Endothelial cell of umbilical vein (primary cell): ENCODE data around the gene AKNA. TPM values are rescaled to one million over a fixed set of nuclear protein-coding genes. Genes with fewer than 3 reads are reported as not detected.

Experiments used
- BruUV-seq: library from RNA; stranded (reverse); fragments of 400-500 nt; replicated peaks from 2 replicates; lab custom pipeline; 2021; lab: Mats Ljungman, UMichigan
- CTCF ChIA-PET: fragments of 300-600, 350-600 bp; sonication (Branson Sonifier 250); formaldehyde crosslinking; loops from one replicate; lab custom pipeline; 2021; ENCODE audit warnings: antibody characterized with exemption, inconsistent platforms; lab: Charles Lee
- POLR2A ChIA-PET: fragments of 300-600, 350-600 bp; sonication (Branson Sonifier 250); formaldehyde crosslinking; loops from one replicate; lab custom pipeline; 2021; ENCODE audit warnings: antibody characterized with exemption, inconsistent platforms; lab: Charles Lee
- DNase-seq: peaks from one replicate; pipeline ENCODE4 v3.0.0-alpha.2; 2011; ENCODE audit warnings: low read depth, low spot score
- FAIRE-seq: peaks from 2 replicates; lab custom pipeline; 2011; peaks lifted over from hg19 to GRCh38; lab: Jason Lieb, UNC
- H2AFZ ChIP-seq: 2 replicates; pipeline ENCODE4 v1.6.0; 2012; ENCODE audit warnings: low read depth, low read length, control low read depth, inconsistent platforms
- H3K27ac ChIP-seq: 2 replicates; pipeline ENCODE4 v1.5.1; 2011; ENCODE audit warnings: low read depth, mild to moderate bottlenecking, control low read depth, low read length, moderate library complexity; ENCODE audit not compliant: insufficient read depth
- H3K27me3 ChIP-seq, 2 experiments: 2 replicates each; pipeline versions ENCODE4 v1.6.0 to v1.6.1; 2011; ENCODE audit warnings: low read length in 2 of 2, mixed read lengths in 1 of 2; ENCODE audit not compliant: control insufficient read depth in 2 of 2, insufficient read depth in 2 of 2
- H3K36me3 ChIP-seq, 2 experiments: 2 replicates in 1 of 2; 3 replicates in 1 of 2; pipeline ENCODE4 v1.5.1; 2011; ENCODE audit warnings: low read length in 2 of 2, mild to moderate bottlenecking in 1 of 2, moderate library complexity in 1 of 2; ENCODE audit not compliant: control insufficient read depth in 2 of 2, insufficient read depth in 2 of 2; ENCODE audit errors: extremely low read depth in 1 of 2
- H3K4me1 ChIP-seq: 3 replicates; pipeline ENCODE4 v1.5.1; 2011; ENCODE audit warnings: mild to moderate bottlenecking, low read length; ENCODE audit not compliant: control insufficient read depth, insufficient read depth; ENCODE audit errors: extremely low read depth
- H3K4me2 ChIP-seq: 2 replicates; pipeline ENCODE4 v1.6.1; 2011; ENCODE audit warnings: low read length, control low read depth, mixed read lengths; ENCODE audit not compliant: insufficient read depth
- H3K4me3 ChIP-seq, 3 experiments: fragments of 200-600 bp in 1 of 3; sonication (generic), shearing (Covaris generic) in 1 of 3; replicated peaks in 1 of 3; 2 replicates each; pipeline ENCODE4 v1.5.1; 2011 to 2016; ENCODE audit warnings: control low read depth in 3 of 3, low read length in 3 of 3, mild to moderate bottlenecking in 2 of 3, inconsistent platforms in 1 of 3, low read depth in 1 of 3, moderate library complexity in 1 of 3; ENCODE audit not compliant: insufficient read depth in 1 of 3
- H3K79me2 ChIP-seq: 2 replicates; pipeline ENCODE4 v1.6.0; 2012; ENCODE audit warnings: low read length, inconsistent platforms; ENCODE audit not compliant: control insufficient read depth, insufficient read depth
- H3K9ac ChIP-seq: replicated peaks from 2 replicates; pipeline ENCODE3; 2011; ENCODE audit warnings: low read length, control low read depth; ENCODE audit not compliant: insufficient read depth; ENCODE audit errors: extremely low read depth
- H3K9me1 ChIP-seq: replicated peaks from 3 replicates; pipeline ENCODE4 v1.6.0; 2011; ENCODE audit warnings: mild to moderate bottlenecking, low read length; ENCODE audit not compliant: control insufficient read depth, insufficient read depth; ENCODE audit errors: extremely low read depth
- H3K9me3 ChIP-seq: replicated peaks from 2 replicates; pipeline ENCODE4 v1.5.1; 2012; ENCODE audit warnings: low read length, inconsistent platforms; ENCODE audit not compliant: control insufficient read depth, insufficient read depth
- H4K20me1 ChIP-seq: replicated peaks from 2 replicates; pipeline ENCODE3; 2011; ENCODE audit warnings: mild to moderate bottlenecking, low read length; ENCODE audit not compliant: control insufficient read depth, insufficient read depth; ENCODE audit errors: extremely low read depth
- CTCF ChIP-seq, 2 donors: IDR thresholded peaks; 1 replicate in 1 of 2; 2 replicates in 1 of 2; pipeline ENCODE4 v1.5.1; 2011; ENCODE audit warnings: low read length in 2 of 2, mild to moderate bottlenecking in 2 of 2, moderate library complexity in 2 of 2, control low read depth in 1 of 2, inconsistent platforms in 1 of 2, low read depth in 1 of 2; ENCODE audit not compliant: insufficient read depth in 1 of 2; ENCODE audit errors: extremely low read depth in 1 of 2
- EZH2 ChIP-seq: IDR thresholded peaks from 2 replicates; pipeline ENCODE4 v1.6.1; 2012; ENCODE audit warnings: borderline replicate concordance, low read depth, mild to moderate bottlenecking, moderate library complexity, low read length, inconsistent platforms; ENCODE audit not compliant: severe bottlenecking
- FOS ChIP-seq: IDR thresholded peaks from 2 replicates; pipeline ENCODE4 v1.6.1; 2011; ENCODE audit warnings: mild to moderate bottlenecking, low read length, moderate library complexity, borderline replicate concordance; ENCODE audit not compliant: insufficient read depth
- GATA2 ChIP-seq: IDR thresholded peaks from 2 replicates; pipeline ENCODE4 v1.7.0; 2011; ENCODE audit warnings: low read depth, mild to moderate bottlenecking, moderate library complexity, mixed read lengths, low read length; ENCODE audit not compliant: insufficient read length, insufficient read depth
- JUN ChIP-seq: IDR thresholded peaks from 2 replicates; pipeline ENCODE4 v1.6.1; 2011; ENCODE audit warnings: borderline replicate concordance, low read depth; ENCODE audit not compliant: insufficient read length, insufficient read depth
- MAX ChIP-seq: IDR thresholded peaks from 2 replicates; pipeline ENCODE4 v1.6.1; 2011; ENCODE audit not compliant: insufficient read depth, insufficient read length
- MYC ChIP-seq: IDR thresholded peaks from one replicate; pipeline ENCODE4 v1.6.1; 2011; ENCODE audit warnings: mild to moderate bottlenecking, low read depth, low read length
- POLR2A ChIP-seq: IDR thresholded peaks from 2 replicates; pipeline ENCODE4 v1.6.1; 2012; ENCODE audit warnings: low read depth, mild to moderate bottlenecking, control low read depth, low read length
- POLR2AphosphoS5 ChIP-seq: IDR thresholded peaks from 2 replicates; pipeline ENCODE4 v1.6.1; 2012; ENCODE audit warnings: low read depth, mild to moderate bottlenecking, control low read depth, low read length, moderate library complexity; ENCODE audit not compliant: insufficient read depth
- dilution Hi-C: fragments of 300-500 bp; cut with MboI; formaldehyde crosslinking; loops from one replicate; pipeline ENCODE4 v1.15.0; 2019; ENCODE audit warnings: low sequenced_read_pairs; ENCODE audit not compliant: extremely low pct_ligation_motif_present
- intact Hi-C: fragments of 100-400 bp; cut with micrococcal nuclease; formaldehyde crosslinking; loops from one replicate; pipeline ENCODE4 v1.10.0; 2022
- polyA plus RNA-seq, 4 experiments: library from polyadenylated mRNA; depleted of rRNA in 3 of 4; stranded (reverse) in 3 of 4; unstranded in 1 of 4; fragments of >200 nt; gene quantifications; 2 replicates each; pipeline versions ENCODE4 v1.2.1 to v1.2.3, GENCODE V29; 2011 to 2012; ENCODE audit warnings: missing spikeins in 1 of 4
- total RNA-seq: library from RNA; stranded (reverse); gene quantifications from 2 replicates; pipeline ENCODE4 v1.2.3, GENCODE V29; 2021

The AKNA gene
- total and polyA plus RNA-seq, 2 donors (not counting 3 experiments of a cell fraction or from before 2014, with no cell fraction given): 11.3 to 22.4 TPM

DNA sequence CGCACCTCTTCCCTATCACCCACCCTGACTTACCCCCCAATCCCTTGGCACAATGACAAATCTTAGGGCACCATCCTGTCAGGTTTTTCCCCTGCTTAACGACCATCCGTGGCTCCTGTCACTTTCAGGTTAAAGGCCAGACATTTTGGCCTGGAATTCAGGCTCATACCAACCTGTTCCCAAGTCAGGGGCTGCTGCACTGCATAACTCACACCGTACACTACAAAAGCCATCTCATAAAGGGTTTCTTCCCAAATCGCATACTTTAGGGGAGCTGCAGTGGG is 7.5 kb upstream of the AKNA start:
- Histone ChIP-seq H3K4me3 (no peak overlapping the region), H3K4me2 (no peak overlapping the region), H3K79me2 (no peaks in the 10 kb centered on the region), H3K27ac (no peak overlapping the region), H3K36me3 (no peaks in the 10 kb centered on the region), H2AFZ (no peak overlapping the region), H3K9ac (no peak overlapping the region), H3K9me3 (no peaks in the 10 kb centered on the region), H3K27me3 (no peaks in the 10 kb centered on the region), H4K20me1 (no peaks in the 10 kb centered on the region), H3K9me1 (no peaks in the 10 kb centered on the region), H3K4me1 (no peaks in the 10 kb centered on the region)
- TF ChIP-seq JUN: no peak
- no peak for TF ChIP-seq POLR2A
- TF ChIP-seq MAX: no peak
- no peak for TF ChIP-seq FOS
- TF ChIP-seq CTCF (IDR thresholded peaks at IDR 0.05; ENCODE audit: extremely low read depth in 1 of 2, insufficient read depth in 1 of 2, low read depth in 1 of 2, low read length in 2 of 2): no peak
- no peak for TF ChIP-seq POLR2AphosphoS5
- TF ChIP-seq EZH2: no peak
- TF ChIP-seq GATA2: no peak
- no peak for TF ChIP-seq MYC
- FAIRE-seq: no peak
- ChIA-PET CTCF (interaction anchor here (1.0 to 1.9 kb wide), 4 partner anchors 8 to 287 kb away, joined by 3 to 9 read pairs (median 4); partner anchors contain the start of gene TEX48), POLR2A (no interaction called here)
- DNase-seq: no peak
- dilution Hi-C loops (no loop called here), intact Hi-C loops (no loop called here)
- BruUV-seq: no TSS peak
